NCI-H69 (cell line): Measurements from ENCODE around the gene RMI1.
"Not testable (repeated sequence)": the region's sequence is repeated elsewhere in the genome, so short reads cannot be mapped to it uniquely, and the experiment has no call there.

ENCODE experiments used
- DNase-seq: peaks from one replicate; lab custom pipeline; 2025; lab: John Stamatoyannopoulos, UW

Gene RMI1

GRCh38 chr9:83980395-83981125, at the start of gene RMI1:
Gene RMI1 (plus strand): TSS chr9:83980805. CDS start chr9:84000987, 20,182 bp downstream.
- peak; percentile 100 for DNase-seq

GRCh38 chr9:83930881-83931280, 49.7 kb upstream of the RMI1 start:
- DNase-seq: no peak

GRCh38 chr9:83932011-83932410, 48.6 kb upstream of the RMI1 start:
- DNase-seq: no peak

GRCh38 chr9:83932851-83933250, 47.8 kb upstream of the RMI1 start:
- DNase-seq: no peak

- no peak for DNase-seq
Observed at GRCh38 chr9:83933790-83934189, 46.8 kb upstream of the RMI1 start.

GRCh38 chr9:83934569-83935275, 45.9 kb upstream of the RMI1 start:
- no peak for DNase-seq

GRCh38 chr9:83935276-83935935, 45.2 kb upstream of the RMI1 start:
- peak; percentile 36 for DNase-seq

- no peak for DNase-seq
Observed at GRCh38 chr9:83936523-83936922, 44.1 kb upstream of the RMI1 start.

- DNase-seq: peak; percentile 84
Observed at GRCh38 chr9:83937861-83938455, 42.6 kb upstream of the RMI1 start.

GRCh38 chr9:83940590-83941303, 39.9 kb upstream of the RMI1 start:
- DNase-seq: no peak

GRCh38 chr9:83948096-83948495, 32.5 kb upstream of the RMI1 start:
- not testable (repeated sequence) for DNase-seq

GRCh38 chr9:83956086-83956435, 24.5 kb upstream of the RMI1 start:
- DNase-seq: peak; percentile 72

- DNase-seq: peak; percentile 91
Observed at GRCh38 chr9:83956436-83957247, 24.0 kb upstream of the RMI1 start.

GRCh38 chr9:83957248-83957513, 23.4 kb upstream of the RMI1 start:
- DNase-seq: peak; percentile 57

- DNase-seq: peak; percentile 24
Observed at GRCh38 chr9:83959061-83959460, 21.5 kb upstream of the RMI1 start.

GRCh38 chr9:83960991-83961390, 19.6 kb upstream of the RMI1 start:
- DNase-seq: no peak

GRCh38 chr9:83962165-83962564, 18.4 kb upstream of the RMI1 start:
- peak; percentile 98 for DNase-seq

- peak; percentile 52 for DNase-seq
Observed at GRCh38 chr9:83964973-83965349, 15.6 kb upstream of the RMI1 start.

GRCh38 chr9:83965350-83966208, 15.0 kb upstream of the RMI1 start:
- peak; percentile 66 for DNase-seq

GRCh38 chr9:83966209-83966582, 14.4 kb upstream of the RMI1 start:
- no peak for DNase-seq

- no peak for DNase-seq
Observed at GRCh38 chr9:83967073-83967472, 13.5 kb upstream of the RMI1 start.
